Breast epithelium (tissue), 4 donors: Measurements from ENCODE around the gene KCND2. TPM values are rescaled to one million over a fixed set of nuclear protein-coding genes. Genes with fewer than 3 reads are reported as not detected.

Experiments
- DNase-seq, 2 donors: peaks; one replicate each; pipeline ENCODE4 v3.0.0-alpha.2; 2019; ENCODE audit warnings: low spot score in 2 of 2
- H3K27ac ChIP-seq, 2 donors: fragments of 200-600 bp; sonication (generic) in 1 of 2; one replicate each; pipeline ENCODE4 v1.5.1; 2016 to 2019; ENCODE audit warnings: mild to moderate bottlenecking in 1 of 2
- H3K27me3 ChIP-seq, 2 donors: fragments of 200-600 bp; sonication (generic) in 1 of 2; one replicate each; pipeline versions ENCODE4 v1.5.1 to v1.6.0; 2017 to 2019; ENCODE audit warnings: control low read depth in 1 of 2, mild to moderate bottlenecking in 1 of 2
- H3K36me3 ChIP-seq: fragments of 200-600 bp; one replicate; pipeline ENCODE4 v1.5.1; 2019
- H3K4me1 ChIP-seq, 2 donors: fragments of 200-600 bp; sonication (generic); one replicate each; pipeline ENCODE4 v1.5.1; 2016 to 2019; ENCODE audit warnings: control low read depth in 1 of 2
- H3K4me3 ChIP-seq, 3 donors: fragments of 200-600 bp; sonication (generic); 1 replicate in 2 of 3; 2 replicates in 1 of 3; pipeline ENCODE4 v1.5.1; 2016 to 2019; ENCODE audit warnings: mild to moderate bottlenecking in 3 of 3, moderate library complexity in 2 of 3
- H3K9me3 ChIP-seq, 2 donors: fragments of 200-600 bp; sonication (generic) in 1 of 2; one replicate each; pipeline ENCODE4 v1.5.1; 2016 to 2019; ENCODE audit warnings: control low read depth in 1 of 2
- CTCF ChIP-seq, 3 donors: fragments of 450-650 bp; IDR thresholded peaks; one replicate each; pipeline ENCODE4 v1.5.1; 2016 to 2017; ENCODE audit warnings: antibody characterized with exemption in 3 of 3, mild to moderate bottlenecking in 3 of 3, moderate library complexity in 3 of 3
- POLR2A ChIP-seq: fragments of 450-650 bp; IDR thresholded peaks from one replicate; pipeline ENCODE4 v1.6.1; 2016; ENCODE audit warnings: antibody characterized with exemption, mild to moderate bottlenecking, moderate library complexity
- POLR2AphosphoS5 ChIP-seq, 3 donors: sonication (generic); formaldehyde crosslinking; IDR thresholded peaks; one replicate each; pipeline ENCODE4 v1.6.1; 2017; ENCODE audit warnings: antibody characterized with exemption in 3 of 3
- intact Hi-C: fragments of 100-400 bp; cut with DNase I; formaldehyde crosslinking; loops from one replicate; pipeline ENCODE4 v1.15.1; 2023; ENCODE audit warnings: low total_unique reads
- total RNA-seq, 3 donors: library from RNA; depleted of rRNA; stranded (reverse); fragments of >200 nt; gene quantifications; one replicate each; pipeline ENCODE4 v1.1.0, GENCODE V29; 2016

KCND2 gene
- total RNA-seq, 3 donors from 2014 or later = 1.9 to 3.6 (median 2.6) TPM

- TF ChIP-seq POLR2A (no peak), CTCF (IDR thresholded peaks at IDR 0.05) (no peak), POLR2AphosphoS5 (IDR thresholded peaks at IDR 0.05) (no peak)
- intact Hi-C loops = no loop called here
- no peaks in the 10 kb centered on the region for H3K9me3 ChIP-seq
- no peaks in the 10 kb centered on the region for H3K36me3 ChIP-seq
- DNase-seq = no peak
- no peaks in the 10 kb centered on the region for H3K4me1 ChIP-seq
- H3K27me3 ChIP-seq = no peaks in the 10 kb centered on the region
- no peak overlapping the region for H3K4me3 ChIP-seq
- H3K27ac ChIP-seq = no peak overlapping the region
These were observed 239.7 kb downstream of the KCND2 start for GRCh38 chr7:120512701-120513100.

DNA sequence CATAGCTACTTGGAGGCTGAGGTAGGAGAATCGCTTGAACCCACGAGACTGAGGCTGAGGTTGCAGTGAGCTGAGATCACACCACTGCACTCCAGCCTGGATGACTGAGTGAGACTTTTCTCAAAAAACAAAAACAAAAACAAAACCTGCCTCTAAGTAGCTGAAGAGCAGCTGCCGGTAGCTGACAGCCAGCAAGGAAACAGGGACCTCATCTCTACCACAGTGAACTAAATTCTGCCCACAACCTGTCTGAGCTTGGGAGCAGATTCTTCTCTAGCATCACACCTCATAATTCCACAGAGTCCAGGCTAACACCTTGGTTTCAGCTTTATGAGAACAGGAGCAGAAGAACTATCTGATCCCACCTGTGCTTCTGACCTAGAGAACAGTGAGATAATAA is 246.2 kb downstream of the KCND2 start:
- Histone ChIP-seq H3K36me3 (no peaks in the 10 kb centered on the region), H3K4me1 (no peaks in the 10 kb centered on the region), H3K4me3 (no peak overlapping the region), H3K27me3 (no peaks in the 10 kb centered on the region), H3K9me3 (no peaks in the 10 kb centered on the region), H3K27ac (no peak overlapping the region)
- no peak for DNase-seq
- intact Hi-C loops = no loop called here
- TF ChIP-seq CTCF (IDR thresholded peaks at IDR 0.05) (no peak), POLR2AphosphoS5 (IDR thresholded peaks at IDR 0.05) (no peak), POLR2A (no peak)

GRCh38 chr7:120521761-120522737 is 249.1 kb downstream of the KCND2 start:
- Histone ChIP-seq H3K27me3 (no peaks in the 10 kb centered on the region), H3K9me3 (no peaks in the 10 kb centered on the region), H3K36me3 (no peaks in the 10 kb centered on the region), H3K4me1 (no peaks in the 10 kb centered on the region), H3K4me3 (no peak overlapping the region), H3K27ac (no peak overlapping the region)
- intact Hi-C loops = no loop called here
- DNase-seq = no peak
- no peak for TF ChIP-seq CTCF (IDR thresholded peaks at IDR 0.05)
- TF ChIP-seq POLR2A = no peak
- TF ChIP-seq POLR2AphosphoS5 (IDR thresholded peaks at IDR 0.05) = no peak

DNA sequence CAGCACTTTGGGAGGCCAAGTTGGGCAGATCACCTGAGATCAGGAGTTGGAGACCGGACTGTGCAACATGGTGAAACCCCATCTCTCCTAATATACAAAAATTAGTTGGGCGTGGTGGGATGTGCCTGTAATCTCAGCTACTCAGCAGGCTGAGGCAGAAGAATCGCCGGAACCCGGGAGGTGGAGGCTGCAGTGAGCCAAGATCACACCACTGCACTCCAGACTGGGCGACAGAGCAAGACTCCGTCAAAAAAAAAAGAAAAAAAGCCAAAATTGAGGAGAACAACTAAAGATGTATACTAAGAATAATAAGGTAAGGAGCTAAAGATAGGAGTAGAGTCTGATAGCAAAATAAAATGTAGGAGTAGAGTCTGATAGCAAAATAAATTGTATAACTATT is 251.0 kb downstream of the KCND2 start:
- Histone ChIP-seq H3K27me3 (no peaks in the 10 kb centered on the region), H3K27ac (no peak overlapping the region), H3K4me3 (no peak overlapping the region), H3K9me3 (no peaks in the 10 kb centered on the region), H3K4me1 (no peaks in the 10 kb centered on the region), H3K36me3 (no peaks in the 10 kb centered on the region)
- intact Hi-C loops = no loop called here
- DNase-seq = no peak
- no peak for TF ChIP-seq POLR2AphosphoS5 (IDR thresholded peaks at IDR 0.05)
- no peak for TF ChIP-seq POLR2A
- no peak for TF ChIP-seq CTCF (IDR thresholded peaks at IDR 0.05)

GRCh38 chr7:120526902-120527509 is 254.0 kb downstream of the KCND2 start:
- H3K27ac ChIP-seq = no peak overlapping the region
- TF ChIP-seq CTCF (IDR thresholded peaks at IDR 0.05) (no peak), POLR2A (no peak), POLR2AphosphoS5 (IDR thresholded peaks at IDR 0.05) (no peak)
- no peaks in the 10 kb centered on the region for H3K4me1 ChIP-seq
- DNase-seq = no peak
- H3K4me3 ChIP-seq = no peak overlapping the region
- no peaks in the 10 kb centered on the region for H3K27me3 ChIP-seq
- intact Hi-C loops = no loop called here
- no peaks in the 10 kb centered on the region for H3K36me3 ChIP-seq
- H3K9me3 ChIP-seq = no peaks in the 10 kb centered on the region
